ENCODE results near the gene PLA2G2E.

PLA2G2E gene, protein sequence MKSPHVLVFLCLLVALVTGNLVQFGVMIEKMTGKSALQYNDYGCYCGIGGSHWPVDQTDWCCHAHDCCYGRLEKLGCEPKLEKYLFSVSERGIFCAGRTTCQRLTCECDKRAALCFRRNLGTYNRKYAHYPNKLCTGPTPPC

GRCh38 chr1:19923137-19923952 lies at the start of gene PLA2G2E:
Gene PLA2G2E, minus strand, starts transcription at chr1:19923617. Its CDS starts 58 bp downstream, at chr1:19923559.
- DNase-seq (ENCODE audit: low read depth): no peak

DNA sequence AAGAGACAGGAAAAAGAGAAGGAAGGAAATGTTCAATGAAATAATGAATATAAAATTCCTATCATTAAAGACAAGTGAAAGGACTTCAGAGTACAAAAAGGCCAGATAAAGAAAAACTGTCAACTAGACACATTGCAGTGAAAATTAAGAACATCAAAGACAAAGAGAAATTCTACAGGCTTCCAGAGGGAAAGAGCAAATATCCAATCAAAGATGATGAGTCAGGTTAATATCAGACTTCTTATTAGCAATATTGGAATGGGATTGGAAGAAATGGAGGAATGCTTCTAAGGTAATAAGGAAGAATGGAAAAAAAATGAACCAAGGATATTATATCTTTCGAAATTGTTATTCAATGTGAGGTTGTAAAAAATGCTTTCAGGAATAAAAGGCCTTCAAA lies 48.2 kb upstream of the PLA2G2E start:
- no peak for DNase-seq (ENCODE audit: low read depth)

GRCh38 chr1:19969898-19970660 lies 46.7 kb upstream of the PLA2G2E start:
- DNase-seq (ENCODE audit: low read depth): no peak

DNA sequence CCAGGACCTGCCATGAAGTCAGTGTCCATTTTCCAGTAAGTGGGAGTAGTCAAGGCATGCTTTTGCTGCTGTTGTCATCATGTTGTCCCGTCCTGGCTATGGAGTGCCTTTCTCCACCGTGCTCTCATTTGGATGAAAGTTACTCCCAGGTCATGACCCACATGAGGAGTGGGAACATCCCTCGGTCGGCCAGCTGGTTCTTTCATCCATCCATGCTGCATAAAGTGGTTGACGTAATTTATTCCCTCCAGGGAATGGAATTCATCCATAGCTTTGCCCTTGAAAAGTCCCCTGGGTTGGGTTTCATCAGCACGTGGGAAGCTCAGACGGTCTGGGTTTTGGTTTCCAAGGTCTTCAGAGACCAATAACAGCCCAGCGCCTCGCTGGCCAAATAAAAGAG lies 44.4 kb upstream of the PLA2G2E start:
- DNase-seq (ENCODE audit: low read depth): no peak

DNA sequence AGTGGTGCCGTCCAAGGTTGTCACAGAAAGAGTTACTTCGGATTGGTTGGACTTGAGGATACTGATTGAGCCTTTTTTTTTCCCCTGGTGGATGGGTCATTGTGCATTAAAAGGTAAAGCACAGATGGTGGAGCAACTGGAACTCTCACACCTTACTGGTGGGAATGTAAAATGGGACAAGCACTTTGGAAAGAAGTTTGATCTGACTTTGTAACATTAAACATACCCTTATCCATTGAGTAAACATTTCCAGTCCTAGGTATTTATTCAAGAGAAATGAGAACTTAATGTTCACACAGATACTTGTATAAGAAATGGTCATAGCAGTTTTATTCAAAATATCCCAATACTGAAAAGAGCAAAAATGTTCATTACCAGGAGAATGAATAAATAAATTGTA lies 41.1 kb upstream of the PLA2G2E start:
- DNase-seq (ENCODE audit: low read depth): no peak

- DNase-seq (ENCODE audit: low read depth): no peak
Observed at GRCh38 chr1:19963636-19964035, 40.2 kb upstream of the PLA2G2E start.

- no peak for DNase-seq (ENCODE audit: low read depth)
Observed at GRCh38 chr1:19960591-19960990, 37.2 kb upstream of the PLA2G2E start.

- DNase-seq (ENCODE audit: low read depth): no peak
Observed at GRCh38 chr1:19957779-19958178, 34.4 kb upstream of the PLA2G2E start.

- no peak for DNase-seq (ENCODE audit: low read depth)
Observed at GRCh38 chr1:19955534-19956170, 32.2 kb upstream of the PLA2G2E start.

DNA sequence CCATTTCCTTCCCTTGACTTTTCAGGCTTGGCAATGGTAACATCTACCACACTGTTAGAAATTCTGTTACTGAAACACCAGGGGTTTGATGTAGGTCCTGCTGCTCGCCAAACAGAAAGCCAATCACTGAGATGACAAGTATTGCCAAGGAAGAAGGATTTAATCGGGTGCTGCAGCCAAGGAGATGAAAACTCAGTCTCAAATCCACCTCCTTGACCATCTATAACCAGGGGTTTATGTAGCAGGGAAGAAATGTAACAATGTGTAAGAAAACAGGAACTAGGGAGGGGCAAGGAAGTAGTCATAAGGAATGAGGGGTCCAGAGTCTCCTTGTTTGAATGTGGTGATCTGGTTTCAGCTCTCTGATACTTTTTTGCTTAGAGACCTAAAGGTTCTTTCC lies 30.6 kb upstream of the PLA2G2E start:
- no peak for DNase-seq (ENCODE audit: low read depth)

DNA sequence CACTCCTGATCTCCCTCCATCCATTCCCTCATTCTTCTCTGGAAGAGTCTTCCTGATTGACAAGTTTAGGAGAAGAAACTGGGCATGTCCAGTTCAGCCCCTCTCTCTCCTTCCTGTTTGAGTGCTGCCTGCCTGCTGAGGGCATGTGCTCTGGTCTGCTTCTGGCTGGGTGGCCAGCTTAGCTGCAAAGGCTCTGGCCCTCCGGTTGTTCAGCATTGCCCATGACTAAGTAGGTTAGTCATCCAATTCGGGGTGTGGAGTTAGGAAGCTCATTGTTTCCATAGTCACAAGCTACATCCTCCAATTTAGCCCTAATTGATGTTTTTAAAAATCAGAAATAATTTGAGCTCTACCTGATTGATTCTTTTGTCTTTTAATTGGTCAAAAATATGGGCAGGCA lies 25.6 kb upstream of the PLA2G2E start:
- DNase-seq (ENCODE audit: low read depth): no peak

DNA sequence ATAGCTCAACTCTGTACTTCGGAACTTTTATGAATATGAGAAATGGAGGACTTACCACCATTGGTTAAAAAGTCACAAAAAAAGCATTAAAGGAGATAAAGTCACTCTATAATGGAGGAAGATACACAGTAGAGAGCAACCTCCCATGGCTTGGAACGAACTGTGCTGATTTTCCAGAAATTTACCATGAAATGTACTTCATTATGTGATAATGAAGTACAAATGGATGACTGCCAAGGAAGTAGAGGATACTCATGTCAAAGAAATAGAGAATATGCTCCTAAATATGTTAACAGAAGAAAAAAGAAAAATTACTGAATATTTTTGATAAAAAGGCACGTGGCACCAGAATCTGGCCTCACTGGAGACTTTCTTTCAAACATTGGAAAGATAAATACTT lies 23.6 kb upstream of the PLA2G2E start:
- DNase-seq (ENCODE audit: low read depth): no peak

DNA sequence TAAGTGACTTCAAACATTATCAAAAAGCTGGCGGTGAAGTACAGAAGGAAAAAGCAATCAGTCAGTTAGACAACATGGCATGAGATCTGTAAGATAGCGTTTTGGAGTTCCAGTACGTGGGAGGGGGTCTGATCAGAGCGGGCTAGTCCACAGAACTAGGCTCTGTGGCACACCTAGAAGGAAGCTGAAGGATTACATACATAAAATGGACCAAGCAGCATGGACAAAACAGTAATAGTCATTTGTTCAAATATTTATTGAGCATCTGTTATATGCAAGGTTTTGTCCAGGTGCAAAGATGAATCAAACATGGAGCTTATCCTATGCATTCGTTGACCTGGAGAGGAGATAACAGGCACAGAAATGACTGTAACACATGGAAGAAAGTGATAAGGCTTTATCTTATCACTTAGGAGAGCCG lies 22.9 kb upstream of the PLA2G2E start:
- no peak for DNase-seq (ENCODE audit: low read depth)

GRCh38 chr1:19945914-19946313 lies 22.5 kb upstream of the PLA2G2E start:
- DNase-seq (ENCODE audit: low read depth): no peak

DNA sequence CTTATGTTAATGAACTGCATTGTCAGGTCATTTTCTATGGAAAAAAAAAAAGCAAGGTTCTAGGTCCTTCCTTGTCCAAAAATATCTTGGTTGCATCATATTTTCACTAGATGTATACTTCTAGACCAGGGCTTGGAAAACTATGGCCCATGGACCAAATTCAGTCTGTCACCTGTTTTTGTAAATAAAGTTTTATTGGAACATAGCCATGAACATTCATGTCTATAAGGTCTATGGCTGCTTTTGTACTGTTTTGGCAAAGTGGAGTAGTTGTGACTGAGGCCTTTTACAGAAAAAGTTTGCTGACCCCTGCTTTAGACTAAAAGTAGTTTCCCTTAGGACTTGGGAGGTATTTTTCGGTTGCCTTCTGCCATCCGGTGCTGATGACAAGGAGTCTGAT lies 19.2 kb upstream of the PLA2G2E start:
- DNase-seq (ENCODE audit: low read depth): no peak

DNA sequence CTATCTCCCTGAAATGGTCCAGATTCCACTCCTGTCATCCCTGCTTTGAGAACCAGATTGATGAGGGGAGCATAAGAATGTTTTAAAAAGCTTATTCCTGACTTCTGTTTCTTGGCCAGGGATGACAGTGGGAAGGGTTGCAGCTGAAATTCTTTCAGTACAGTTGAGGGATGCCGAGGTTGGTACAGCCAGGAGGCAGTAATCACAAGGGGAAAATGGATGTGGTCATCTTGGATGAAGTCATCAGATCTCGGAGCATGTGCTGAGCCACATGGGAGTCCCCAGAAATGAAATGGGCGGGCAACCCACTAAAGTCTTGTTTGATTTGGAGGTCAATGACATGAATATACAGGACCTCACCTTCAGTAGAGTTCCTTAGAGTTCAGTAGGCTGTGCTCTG lies 18.7 kb upstream of the PLA2G2E start:
- no peak for DNase-seq (ENCODE audit: low read depth)

DNA sequence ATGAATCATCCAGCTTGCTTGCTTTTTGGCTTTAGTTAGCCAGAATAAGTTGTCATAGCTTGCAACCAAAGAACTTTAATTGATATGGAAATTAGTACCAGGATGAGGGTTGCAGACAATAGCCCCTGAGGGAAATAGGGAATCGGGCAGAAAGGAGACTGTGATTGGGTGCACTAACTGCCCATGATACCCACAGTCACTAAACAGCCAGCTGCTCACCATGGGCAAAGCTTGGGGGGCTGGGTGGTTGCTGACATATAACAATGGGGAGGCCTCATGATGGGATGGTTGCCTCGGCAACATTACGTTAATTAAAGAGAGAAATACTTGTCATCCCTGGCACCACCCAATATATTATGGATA lies 17.8 kb upstream of the PLA2G2E start:
- DNase-seq (ENCODE audit: low read depth): no peak

- DNase-seq (ENCODE audit: low read depth): no peak
Observed at GRCh38 chr1:19940486-19941205, 17.2 kb upstream of the PLA2G2E start.

- DNase-seq (ENCODE audit: low read depth): no peak
Observed at GRCh38 chr1:19938472-19938871, 15.1 kb upstream of the PLA2G2E start.

DNA sequence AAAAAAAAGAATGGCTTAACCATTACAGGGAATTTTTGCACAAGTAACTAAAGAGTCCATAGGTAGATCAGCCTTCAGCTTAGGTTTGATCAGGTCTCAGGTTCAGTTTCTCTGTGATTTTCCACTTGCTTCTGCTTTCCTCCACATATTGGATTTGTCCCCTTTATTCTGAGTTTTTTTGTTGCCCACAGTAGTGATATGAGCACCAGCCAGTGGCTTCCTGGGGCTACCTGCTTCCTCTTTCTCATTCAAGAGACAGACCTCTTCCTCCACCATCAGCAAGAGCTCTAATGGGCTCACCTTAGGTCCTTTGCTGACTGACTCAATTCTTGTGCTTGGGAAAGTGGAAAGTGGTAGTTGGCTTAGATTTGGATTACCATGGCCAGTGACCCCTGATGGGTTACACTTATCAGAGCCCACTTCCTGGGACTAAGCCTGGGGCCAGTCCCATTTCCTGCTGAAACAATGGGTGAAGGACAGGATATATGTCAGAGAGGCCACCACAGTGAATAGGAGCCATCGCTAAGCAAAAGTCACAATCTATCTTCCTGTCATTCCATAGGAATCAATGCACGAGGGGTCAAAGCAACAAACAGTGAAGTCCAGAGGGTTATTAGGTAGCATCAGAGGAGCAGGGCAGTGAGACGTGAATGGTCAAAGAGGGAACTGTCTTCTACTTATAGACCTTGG lies 12.8 kb upstream of the PLA2G2E start:
- DNase-seq (ENCODE audit: low read depth): no peak

DNA sequence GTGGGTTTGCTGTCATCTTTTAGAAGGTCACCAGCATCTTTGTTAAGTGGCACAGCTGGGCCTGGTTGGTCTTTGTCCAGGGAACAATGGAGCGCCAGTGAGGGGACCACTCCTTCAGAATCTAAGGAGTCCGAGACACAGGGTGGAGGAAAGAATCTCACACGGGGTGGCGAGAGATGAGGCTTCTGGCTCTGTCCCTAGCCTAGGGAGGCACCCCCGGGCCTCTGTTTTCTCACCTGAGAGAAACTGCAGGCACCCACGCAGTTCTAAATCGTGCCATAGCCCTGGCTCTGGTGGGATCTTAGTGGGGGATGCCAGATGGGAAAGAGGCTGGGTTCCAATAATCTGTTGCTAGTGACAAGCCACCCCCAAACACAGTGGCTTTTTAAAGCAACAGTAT lies 10.9 kb upstream of the PLA2G2E start:
- no peak for DNase-seq (ENCODE audit: low read depth)
